GM19328 (cell line): ENCODE data around the gene FZR1.

ENCODE experiments used
- ATAC-seq: cut with Tn5 transposase; IDR thresholded peaks from one replicate; pipeline ENCODE4 v1.9.1; 2021; ENCODE audit warnings: mild to moderate bottlenecking, moderate library complexity; ENCODE audit not compliant: unreplicated experiment

Gene FZR1

GRCh38 chr19:3586707-3587346, 80.7 kb downstream of the FZR1 start:
- ATAC-seq = no peak
